Thymus (tissue), 11 donors: ENCODE measurements around the gene VSTM2B. TPM values are rescaled to one million over a fixed set of nuclear protein-coding genes. Genes with fewer than 3 reads are reported as not detected.

Source experiments
- DNase-seq, 9 donors: peaks; one replicate each; pipeline ENCODE4 v3.0.0-alpha.2; 2013; ENCODE audit warnings: low spot score in 9 of 9, low read depth in 6 of 9, missing footprints in 1 of 9
- H3K27ac ChIP-seq, 2 donors: one replicate each; pipeline ENCODE4 v1.5.1; 2013; ENCODE audit warnings: control low read depth in 1 of 2, low read depth in 1 of 2, low read length in 1 of 2, mild to moderate bottlenecking in 1 of 2, moderate library complexity in 1 of 2
- H3K27me3 ChIP-seq, 2 donors: one replicate each; pipeline ENCODE4 v1.5.1; 2013; ENCODE audit warnings: low read length in 1 of 2; ENCODE audit not compliant: control insufficient read depth in 2 of 2, insufficient read depth in 1 of 2
- H3K36me3 ChIP-seq, 2 donors: one replicate each; pipeline ENCODE4 v1.5.1; 2013; ENCODE audit warnings: low read length in 1 of 2, mild to moderate bottlenecking in 1 of 2, moderate library complexity in 1 of 2; ENCODE audit not compliant: control insufficient read depth in 2 of 2, insufficient read depth in 2 of 2
- H3K4me1 ChIP-seq, 2 donors: one replicate each; pipeline ENCODE4 v1.5.1; 2013; ENCODE audit warnings: low read length in 2 of 2; ENCODE audit not compliant: control insufficient read depth in 2 of 2, insufficient read depth in 2 of 2
- H3K4me3 ChIP-seq, 2 donors: one replicate each; pipeline ENCODE4 v1.5.1; 2013; ENCODE audit warnings: low read length in 2 of 2, control low read depth in 1 of 2, mild to moderate bottlenecking in 1 of 2
- H3K9me3 ChIP-seq, 2 donors: one replicate each; pipeline ENCODE4 v1.5.1; 2013; ENCODE audit warnings: low read length in 1 of 2, mild to moderate bottlenecking in 1 of 2; ENCODE audit not compliant: control insufficient read depth in 2 of 2, insufficient read depth in 1 of 2
- WGBS: extraction: QIAGEN DNeasy Blood & Tissue Kit; methylation state at CpG from one replicate; pipeline ENCODE4 v1.1.7; 2013; 5-methylcytosine and 5-hydroxymethylcytosine counted together
- polyA plus RNA-seq: library from polyadenylated mRNA; stranded (reverse); fragments of 200-250 nt; gene quantifications from one replicate; pipeline ENCODE4 v1.2.3, GENCODE V29; 2013
- total RNA-seq: library from RNA; stranded (reverse); fragments of 120-200 nt; gene quantifications from one replicate; pipeline ENCODE4 v1.2.4, GENCODE V29; 2013
- donor health status: healthy.

Gene VSTM2B
- total and polyA plus RNA-seq, 2 donors = 0.16 TPM; not detected in 1

DNA sequence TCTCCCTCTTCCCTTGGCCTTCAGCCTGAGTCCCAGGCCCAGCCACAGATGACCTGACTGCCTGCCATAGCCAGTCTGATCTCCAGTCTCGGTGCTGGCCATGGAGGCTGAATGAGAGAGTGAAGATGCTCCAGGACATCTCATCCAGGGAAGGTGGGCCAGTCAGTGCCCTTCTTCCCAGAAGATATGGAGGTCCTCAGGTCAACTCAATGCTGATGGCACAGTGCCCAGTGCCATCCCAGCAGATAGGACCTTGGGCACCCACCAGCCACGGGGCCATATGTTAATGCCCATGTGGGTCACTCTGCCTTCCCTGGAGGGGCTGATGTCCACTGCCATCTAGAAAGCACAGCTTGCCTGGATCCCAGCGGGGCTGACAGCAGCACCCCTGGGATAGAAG, 7.2 kb downstream of the VSTM2B start:
- H3K27ac ChIP-seq = no peak overlapping the region
- no peaks in the 10 kb centered on the region for H3K4me1 ChIP-seq
- H3K36me3 ChIP-seq = no peaks in the 10 kb centered on the region
- peaks cover 0 to 2% of the 10 kb centered on the region in 2 donors for H3K9me3 ChIP-seq
- peaks cover 37 to 54% of the 10 kb centered on the region in 2 donors for H3K27me3 ChIP-seq
- 90% methylated on average over 3 of the region's 3 CpGs for WGBS
- no peak for DNase-seq
- no peak overlapping the region for H3K4me3 ChIP-seq

DNA sequence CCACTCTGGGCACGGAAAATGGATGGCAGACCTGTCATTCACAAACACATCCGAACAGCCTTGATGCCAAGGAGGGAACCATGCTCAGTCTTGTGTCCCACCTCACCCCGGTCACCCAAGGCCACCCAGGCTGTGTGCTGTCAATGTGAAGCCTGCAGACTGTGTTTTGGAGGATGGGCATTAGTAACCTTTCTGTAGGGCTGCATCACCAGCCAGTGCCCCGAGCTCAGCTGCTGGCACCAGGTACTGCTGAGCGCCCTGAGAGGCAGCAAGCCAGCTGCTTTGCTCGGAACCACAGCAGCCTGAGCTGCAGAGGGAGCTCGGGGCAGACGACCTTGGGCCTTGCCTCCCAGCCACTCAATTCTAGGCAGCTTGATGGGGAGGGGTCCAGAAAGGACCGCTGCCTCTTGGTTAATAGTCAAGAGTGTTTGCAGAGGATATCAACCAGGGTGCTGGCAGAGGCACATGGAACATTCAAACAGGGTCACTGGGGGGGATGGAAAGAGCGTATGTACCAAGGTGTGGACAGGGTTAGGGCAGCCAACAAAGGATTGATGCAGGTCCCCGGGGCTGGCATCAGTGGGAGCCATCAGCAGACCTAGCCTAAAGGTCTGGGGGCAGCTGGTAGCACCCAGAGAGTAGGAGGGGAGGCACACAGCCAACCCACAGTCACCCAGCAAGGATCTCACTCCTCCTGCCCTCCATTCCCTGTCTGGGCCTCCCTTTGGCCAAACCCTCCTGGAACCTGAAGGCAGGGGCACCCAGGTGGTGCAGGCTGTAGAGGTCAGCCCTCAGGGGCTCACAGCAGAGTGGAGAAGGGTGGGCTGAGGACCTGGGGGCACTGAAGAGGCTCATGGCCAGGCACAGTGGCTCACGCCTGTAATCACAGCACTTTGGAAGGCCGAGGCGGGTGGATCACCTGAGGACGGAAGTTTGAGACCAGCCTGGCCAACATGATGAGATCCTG, 8.1 kb downstream of the VSTM2B start:
- 79% methylated on average over 15 of the region's 15 CpGs for WGBS
- DNase-seq = no peak
- H3K27me3 ChIP-seq = peaks cover 28 to 45% of the 10 kb centered on the region in 2 donors

DNA sequence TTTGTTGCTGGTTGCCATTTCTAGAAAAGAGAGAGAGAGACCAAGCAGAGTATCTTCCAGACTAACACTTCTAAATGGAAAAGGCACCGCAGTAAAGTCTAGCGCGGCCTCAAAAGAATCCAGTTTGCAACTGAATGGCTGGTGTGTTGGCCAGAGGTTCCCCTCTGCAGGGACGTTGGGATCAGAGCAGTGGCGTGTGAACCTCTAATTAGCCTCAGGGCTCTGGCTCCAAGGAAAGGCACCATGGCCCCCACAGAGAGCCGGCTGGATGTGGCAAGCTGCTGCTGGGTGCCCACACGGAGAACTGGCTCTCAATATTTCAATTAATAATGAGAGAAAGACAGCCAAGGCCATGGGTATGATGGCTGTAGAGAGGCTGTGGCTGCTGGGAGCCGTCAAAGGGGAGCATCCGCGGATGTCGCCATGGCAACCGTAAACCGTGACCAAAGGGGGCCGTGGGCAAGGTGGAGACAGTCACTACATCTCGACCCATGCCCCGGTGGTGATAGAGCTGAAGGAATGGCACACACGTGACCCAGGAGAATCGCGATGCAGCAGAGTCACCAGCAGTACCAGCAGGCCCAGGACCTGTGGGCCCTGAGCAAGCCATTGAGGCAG, 9.5 kb downstream of the VSTM2B start:
- no peak overlapping the region for H3K27ac ChIP-seq
- H3K27me3 ChIP-seq = peaks cover 14 to 31% of the 10 kb centered on the region in 2 donors
- H3K36me3 ChIP-seq = no peaks in the 10 kb centered on the region
- no peak for DNase-seq
- H3K9me3 ChIP-seq = no peaks in the 10 kb centered on the region
- H3K4me3 ChIP-seq = no peak overlapping the region
- H3K4me1 ChIP-seq = no peaks in the 10 kb centered on the region
- WGBS = 55% methylated on average over 19 of the region's 19 CpGs

More for the DNA sequence above, 8.1 kb downstream of the VSTM2B start:
- Histone ChIP-seq H3K27ac (no peak overlapping the region), H3K9me3 (peaks cover 0 to 2% of the 10 kb centered on the region in 2 donors), H3K4me1 (no peaks in the 10 kb centered on the region), H3K36me3 (no peaks in the 10 kb centered on the region), H3K4me3 (no peak overlapping the region)

DNA sequence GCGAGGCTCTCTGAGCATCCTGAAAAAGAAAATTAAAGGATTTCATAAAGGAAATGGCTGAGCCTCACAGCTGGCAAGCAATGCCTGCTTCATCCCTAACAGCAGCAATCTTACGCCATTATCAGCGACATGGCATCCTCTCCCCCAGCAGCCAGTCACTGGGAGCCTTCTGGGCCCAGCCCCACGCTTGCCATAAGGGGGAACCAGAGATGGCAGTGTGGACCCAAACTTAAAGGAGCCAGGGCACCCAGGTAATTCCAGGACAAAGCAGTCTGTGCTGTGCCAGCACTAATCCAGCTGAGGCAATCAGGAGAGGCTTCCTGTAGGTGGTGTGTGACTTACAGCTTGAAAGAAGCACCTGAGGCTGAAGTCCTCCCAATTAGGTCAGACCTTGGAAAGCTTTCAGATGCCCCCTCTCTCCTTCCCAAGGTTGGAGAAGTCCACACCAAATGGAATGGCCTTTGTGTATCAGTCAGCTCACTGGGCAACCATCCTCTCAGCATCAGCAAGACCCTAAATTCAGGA, 10.3 kb downstream of the VSTM2B start:
- no peak overlapping the region for H3K27ac ChIP-seq
- peaks cover 7 to 24% of the 10 kb centered on the region in 2 donors for H3K27me3 ChIP-seq
- no peaks in the 10 kb centered on the region for H3K4me1 ChIP-seq
- WGBS = 91% methylated on average over 4 of the region's 4 CpGs
- no peaks in the 10 kb centered on the region for H3K9me3 ChIP-seq
- DNase-seq = no peak
- H3K36me3 ChIP-seq = no peaks in the 10 kb centered on the region
- H3K4me3 ChIP-seq = no peak overlapping the region

DNA sequence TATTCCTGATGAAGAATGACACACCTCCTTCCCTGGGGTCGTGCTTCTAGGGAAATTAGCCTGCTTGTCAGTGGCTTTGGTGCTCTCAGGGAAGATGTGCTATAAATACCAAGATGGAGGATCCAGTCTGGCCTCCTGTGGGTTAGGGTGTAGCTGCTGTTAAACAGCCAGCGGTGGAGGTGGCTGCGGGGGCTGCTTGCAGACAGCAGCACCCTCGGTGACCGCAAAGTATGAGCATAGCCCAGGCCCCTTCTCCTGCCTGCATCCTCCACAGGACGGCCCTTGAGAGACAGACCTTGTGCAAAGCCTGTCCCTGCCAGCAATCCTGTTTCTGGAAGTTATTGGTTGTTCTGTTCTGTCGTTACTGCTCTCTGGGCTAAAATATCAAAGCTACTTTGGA, 11.4 kb downstream of the VSTM2B start:
- H3K36me3 ChIP-seq = no peaks in the 10 kb centered on the region
- no peak for DNase-seq
- no peaks in the 10 kb centered on the region for H3K9me3 ChIP-seq
- 76% methylated on average over 7 of the region's 7 CpGs for WGBS
- H3K27me3 ChIP-seq = peaks cover 0 to 13% of the 10 kb centered on the region in 2 donors
- H3K4me3 ChIP-seq = no peak overlapping the region
- no peak overlapping the region for H3K27ac ChIP-seq
- no peaks in the 10 kb centered on the region for H3K4me1 ChIP-seq

DNA sequence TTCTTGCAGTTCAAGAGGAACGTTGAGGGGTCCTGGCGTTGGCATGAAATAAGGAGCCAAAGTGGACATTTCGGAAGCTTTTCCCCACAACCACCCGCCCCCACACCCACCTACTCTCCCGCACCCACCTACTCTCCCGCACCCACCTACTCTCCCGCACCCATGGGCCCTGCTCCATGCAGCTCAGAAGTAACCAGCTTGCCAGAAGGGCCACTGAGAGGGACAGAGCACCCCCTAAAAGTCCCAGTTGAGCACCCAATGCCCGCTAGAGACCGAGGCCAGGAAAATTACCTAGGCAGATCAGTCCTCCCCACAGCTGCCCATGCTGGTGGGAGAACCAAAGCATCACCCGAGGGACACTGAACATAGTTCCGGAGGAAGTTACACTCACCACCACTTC, 11.8 kb downstream of the VSTM2B start:
- Histone ChIP-seq H3K27me3 (peaks cover 0 to 11% of the 10 kb centered on the region in 2 donors), H3K4me1 (no peaks in the 10 kb centered on the region), H3K4me3 (no peak overlapping the region), H3K9me3 (no peaks in the 10 kb centered on the region), H3K36me3 (no peaks in the 10 kb centered on the region), H3K27ac (no peak overlapping the region)
- no peak for DNase-seq
- WGBS = 94% methylated on average over 11 of the region's 11 CpGs

DNA sequence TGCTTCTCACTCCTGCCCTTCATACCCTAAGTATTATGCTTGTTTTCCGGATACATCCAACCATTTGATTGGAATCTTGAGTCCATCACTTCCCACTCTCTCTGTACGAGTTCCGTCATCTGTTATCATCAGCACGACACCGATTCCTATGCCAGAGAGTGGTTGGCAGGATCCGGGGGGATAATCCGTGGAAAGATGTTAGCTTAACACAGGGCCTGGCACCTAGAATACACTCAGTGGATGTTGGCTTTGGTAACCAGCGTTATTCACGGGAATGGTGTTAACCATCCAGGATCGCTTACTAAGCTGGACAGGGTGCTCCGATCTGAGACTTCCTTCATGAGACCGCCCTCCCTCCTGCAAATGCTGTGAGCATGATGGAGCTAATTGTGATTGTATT, 12.4 kb downstream of the VSTM2B start:
- peaks cover 0 to 6% of the 10 kb centered on the region in 2 donors for H3K27me3 ChIP-seq
- no peaks in the 10 kb centered on the region for H3K9me3 ChIP-seq
- no peak overlapping the region for H3K4me3 ChIP-seq
- 94% methylated on average over 12 of the region's 12 CpGs for WGBS
- DNase-seq = no peak
- H3K4me1 ChIP-seq = no peaks in the 10 kb centered on the region
- H3K27ac ChIP-seq = no peak overlapping the region
- H3K36me3 ChIP-seq = no peaks in the 10 kb centered on the region

DNA sequence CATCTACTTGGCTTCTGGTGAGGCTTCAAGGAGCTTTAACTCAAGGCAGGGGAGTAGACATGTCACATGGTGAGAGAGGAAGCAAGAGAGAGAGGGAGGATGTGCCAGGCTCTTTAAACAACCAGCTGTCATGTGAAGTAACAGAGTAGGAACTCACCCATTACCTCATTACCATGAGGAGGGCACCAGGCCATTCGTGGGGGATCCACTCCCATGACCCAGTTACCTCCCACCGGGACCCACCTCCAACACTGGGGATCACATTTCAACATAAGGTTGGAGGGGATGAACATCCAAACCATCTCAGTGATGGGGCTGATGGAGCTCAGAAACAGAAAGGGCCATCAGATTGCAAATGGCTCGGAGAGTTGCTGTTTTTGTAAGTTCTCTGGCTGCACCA, 12.9 kb downstream of the VSTM2B start:
- Histone ChIP-seq H3K27ac (no peak overlapping the region), H3K36me3 (no peaks in the 10 kb centered on the region), H3K4me1 (no peaks in the 10 kb centered on the region), H3K9me3 (no peaks in the 10 kb centered on the region), H3K4me3 (no peak overlapping the region), H3K27me3 (peaks cover 0 to 2% of the 10 kb centered on the region in 2 donors)
- DNase-seq = no peak
- 70% methylated on average over 3 of the region's 3 CpGs for WGBS

DNA sequence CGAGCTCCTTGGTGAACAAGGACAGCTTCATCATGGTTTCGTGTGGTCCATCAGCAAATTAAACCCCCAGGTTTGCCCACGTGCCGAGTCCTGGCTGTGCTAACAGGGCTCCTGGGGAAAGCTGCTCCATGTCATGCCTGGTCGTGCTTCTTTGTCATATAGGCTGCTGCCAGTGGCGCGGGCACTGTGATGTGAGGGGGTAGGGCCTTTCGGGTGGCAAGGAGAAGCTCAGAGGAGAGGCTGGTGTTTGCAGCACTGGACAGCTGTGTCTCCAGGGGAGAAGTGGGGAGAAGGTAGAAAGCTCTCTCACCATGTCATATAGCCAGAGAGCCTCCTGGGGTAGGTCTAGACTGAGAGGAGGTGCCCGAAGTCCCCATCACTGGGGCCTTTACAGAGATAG, 13.3 kb downstream of the VSTM2B start:
- H3K27me3 ChIP-seq = no peaks in the 10 kb centered on the region
- H3K4me1 ChIP-seq = no peaks in the 10 kb centered on the region
- DNase-seq = no peak
- 85% methylated on average over 9 of the region's 9 CpGs for WGBS
- H3K36me3 ChIP-seq = no peaks in the 10 kb centered on the region
- H3K27ac ChIP-seq = no peak overlapping the region
- H3K4me3 ChIP-seq = no peak overlapping the region
- H3K9me3 ChIP-seq = no peaks in the 10 kb centered on the region
